Anterior cingulate cortex (tissue), 58 donors: ENCODE results near the gene DMRTB1.

Source experiments
- DNase-seq, 58 donors: peaks; one replicate each; lab custom pipeline; 2025; lab: John Stamatoyannopoulos, UW

The DMRTB1 gene

DNA sequence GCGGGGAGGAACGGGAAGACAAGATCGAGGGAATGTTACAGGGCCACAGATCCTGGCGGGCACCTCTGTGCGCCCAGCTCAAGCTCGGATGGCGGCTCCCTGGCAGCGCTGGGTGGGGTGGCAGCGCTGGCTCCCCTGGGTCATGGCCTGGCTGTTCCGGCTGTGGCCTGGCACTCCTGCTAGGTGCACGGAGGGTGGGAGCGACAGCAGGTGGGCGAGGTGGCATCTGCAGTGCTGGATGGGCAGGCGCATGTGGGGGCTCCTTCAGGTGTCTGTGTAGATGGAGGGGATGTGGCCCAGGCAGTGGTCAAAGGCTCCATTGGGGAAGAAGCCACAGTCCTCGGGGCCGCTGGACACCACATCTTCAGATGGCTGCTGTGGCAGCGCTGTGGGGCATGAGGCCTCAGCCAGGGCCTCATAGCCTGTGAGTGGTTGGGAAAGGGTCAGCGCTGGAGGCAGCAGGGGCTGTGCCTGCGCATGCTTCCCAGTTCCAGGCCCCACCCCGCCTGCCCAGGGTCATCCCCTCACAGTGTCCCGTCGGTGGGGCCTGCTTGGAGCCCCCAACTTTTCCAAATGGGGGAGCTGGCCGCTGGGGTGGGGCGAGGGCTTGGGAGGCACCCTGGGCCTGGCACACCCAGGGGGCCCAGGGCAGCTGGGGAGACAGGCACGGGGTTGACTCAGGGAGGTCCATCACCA is 47.3 kb downstream of the DMRTB1 start:
- no peak for DNase-seq

DNA sequence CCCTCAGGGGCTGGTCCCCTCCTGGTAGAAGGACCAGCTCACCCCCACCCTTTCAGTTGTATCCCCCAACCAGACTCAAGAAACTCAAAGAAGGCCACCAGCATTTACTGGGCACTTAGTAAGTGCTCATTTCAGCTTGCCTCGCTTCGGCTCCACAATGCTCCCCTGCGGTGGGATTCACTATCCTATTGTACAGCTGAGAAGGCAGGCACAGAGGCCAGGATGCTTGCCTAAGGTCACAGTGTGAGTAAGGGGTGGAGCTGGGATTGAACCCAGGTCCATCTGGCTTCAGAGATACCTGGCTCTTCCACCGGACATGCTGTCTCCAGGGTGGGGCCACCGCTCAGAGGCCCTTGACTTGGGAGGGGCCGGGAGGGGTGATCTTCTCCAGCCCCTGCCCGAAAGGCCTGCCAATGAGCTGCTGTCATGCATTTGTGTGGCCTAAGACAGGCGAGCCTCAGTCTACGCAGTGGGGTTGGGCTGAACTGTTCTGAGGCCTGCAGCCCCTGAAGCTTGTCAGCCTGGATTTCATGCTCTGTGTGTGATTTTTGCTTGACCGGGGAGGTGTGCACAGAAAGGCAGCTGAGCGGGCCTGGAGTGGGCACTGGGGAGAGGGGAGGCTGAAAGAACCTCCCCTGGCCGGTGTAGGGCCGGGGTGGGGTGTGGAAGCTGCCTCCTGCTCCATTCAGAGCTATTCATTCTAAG is 48.1 kb downstream of the DMRTB1 start:
- DNase-seq, result no peak

DNA sequence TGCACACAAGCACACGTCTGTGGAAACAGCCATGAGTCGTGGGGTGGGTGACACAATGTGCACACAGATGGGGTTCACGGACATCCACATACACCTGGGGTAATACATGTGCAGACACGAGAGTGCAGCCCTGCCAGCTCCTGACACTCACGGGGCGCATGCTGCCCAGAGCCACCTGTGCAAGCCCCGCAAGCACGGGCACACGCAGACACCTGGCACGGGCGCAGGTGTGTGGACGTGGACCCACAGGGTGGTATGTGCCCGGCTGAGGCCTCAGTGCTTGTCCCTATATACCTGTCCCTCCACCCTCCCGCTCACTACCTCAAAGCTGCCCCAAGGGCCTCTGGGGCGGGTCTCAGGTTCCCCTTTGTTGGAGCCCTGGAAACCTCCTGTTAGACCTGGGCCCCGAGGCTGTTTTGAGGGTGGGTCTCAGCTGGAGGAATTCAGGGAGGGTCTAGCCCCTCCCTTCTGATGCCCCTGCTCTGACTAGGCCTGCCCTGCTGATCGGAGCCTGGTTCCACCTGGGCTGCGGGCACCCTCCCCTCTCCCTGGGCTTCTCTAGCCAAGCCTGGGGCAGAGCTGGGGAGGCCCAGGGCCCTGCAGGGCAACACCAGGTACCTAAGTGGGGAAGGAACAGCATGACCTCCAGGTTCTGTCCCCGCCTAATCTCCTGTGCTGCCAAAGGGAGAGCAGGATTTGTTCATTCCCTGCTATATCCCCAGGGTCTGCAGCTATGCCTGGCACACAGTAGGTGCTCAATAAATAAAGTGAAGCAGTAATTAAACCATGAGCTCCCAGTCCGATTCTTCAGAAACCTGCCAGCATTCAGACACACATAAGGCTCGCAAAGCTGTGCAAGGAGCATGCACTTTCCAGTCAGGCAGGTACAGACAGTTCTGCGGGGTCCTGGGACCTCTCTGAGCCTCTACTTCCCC is 49.1 kb downstream of the DMRTB1 start:
- DNase-seq, result no peak

DNA sequence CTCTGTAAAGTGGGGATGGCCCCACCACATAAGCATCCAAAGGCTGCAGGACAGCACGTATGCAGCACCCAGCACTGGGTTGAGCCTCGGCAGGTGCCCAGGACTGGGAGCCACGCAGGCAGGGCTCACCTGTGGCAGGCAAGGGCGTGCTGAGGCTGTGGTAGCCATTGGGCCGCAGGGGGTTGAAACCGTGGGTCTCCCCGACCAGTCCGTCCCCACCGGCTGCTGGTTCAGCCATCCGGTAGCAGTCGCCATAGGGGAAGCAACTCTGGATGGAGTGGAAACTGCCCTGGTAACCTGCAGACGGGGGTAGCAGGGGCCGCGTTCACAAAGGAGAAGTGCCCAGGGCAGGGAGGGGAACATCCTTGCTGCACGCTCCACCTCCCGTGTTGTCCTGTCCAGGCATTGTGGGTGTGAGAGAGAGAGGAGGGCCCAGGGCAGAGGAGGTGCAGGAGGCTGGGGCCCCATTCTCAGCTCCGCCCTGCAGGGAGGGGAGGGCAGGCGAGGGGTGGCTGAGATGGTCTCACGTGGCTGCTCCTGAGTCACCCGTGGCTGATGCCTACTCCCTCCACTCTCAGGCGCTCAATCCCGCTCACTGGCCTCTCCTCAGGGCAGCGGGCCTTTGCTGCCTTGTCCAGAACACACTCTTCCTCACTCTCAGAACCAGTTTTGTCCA is 49.9 kb downstream of the DMRTB1 start:
- DNase-seq, result no peak

DNA sequence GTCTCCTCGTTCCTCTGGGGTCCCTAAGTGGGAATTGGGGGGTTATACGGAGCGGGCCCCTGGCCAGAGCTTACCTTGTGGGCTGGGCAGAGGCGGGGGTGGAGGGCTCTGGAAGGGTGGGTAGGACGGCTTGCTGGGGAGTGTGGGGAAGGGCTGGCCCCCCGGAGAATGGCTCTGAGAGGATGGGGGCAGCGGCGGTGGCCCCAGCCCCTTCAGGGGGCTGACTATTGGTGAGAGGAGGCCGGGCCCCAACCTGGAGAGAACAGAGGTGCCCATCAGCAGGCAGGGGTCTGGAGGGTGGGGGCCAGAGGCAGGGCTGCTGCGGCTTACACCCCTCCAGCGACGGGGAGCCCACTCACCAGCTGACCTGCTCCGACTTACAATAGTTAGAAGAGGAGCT is 50.6 kb downstream of the DMRTB1 start:
- DNase-seq, result no peak

DNA sequence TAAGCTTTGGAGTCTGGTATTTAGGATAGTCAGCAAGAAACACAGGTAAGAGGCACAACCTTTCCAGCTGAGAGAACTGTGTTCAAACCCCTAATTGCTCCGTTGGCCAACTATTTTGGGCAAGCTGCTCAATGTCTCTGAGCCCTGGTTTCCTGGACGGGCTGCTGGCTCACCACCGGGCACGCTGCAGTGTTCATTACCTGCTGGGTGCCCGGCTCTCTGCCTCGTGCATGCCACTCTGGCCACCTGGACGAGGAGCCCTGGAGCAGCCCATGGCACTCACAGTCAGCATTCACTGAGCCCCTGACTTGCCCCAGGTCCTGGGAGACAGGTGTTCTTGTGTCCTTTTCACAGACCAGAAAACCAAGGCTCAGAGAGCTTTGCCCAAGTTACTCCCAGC is 51.0 kb downstream of the DMRTB1 start:
- DNase-seq, result no peak

DNA sequence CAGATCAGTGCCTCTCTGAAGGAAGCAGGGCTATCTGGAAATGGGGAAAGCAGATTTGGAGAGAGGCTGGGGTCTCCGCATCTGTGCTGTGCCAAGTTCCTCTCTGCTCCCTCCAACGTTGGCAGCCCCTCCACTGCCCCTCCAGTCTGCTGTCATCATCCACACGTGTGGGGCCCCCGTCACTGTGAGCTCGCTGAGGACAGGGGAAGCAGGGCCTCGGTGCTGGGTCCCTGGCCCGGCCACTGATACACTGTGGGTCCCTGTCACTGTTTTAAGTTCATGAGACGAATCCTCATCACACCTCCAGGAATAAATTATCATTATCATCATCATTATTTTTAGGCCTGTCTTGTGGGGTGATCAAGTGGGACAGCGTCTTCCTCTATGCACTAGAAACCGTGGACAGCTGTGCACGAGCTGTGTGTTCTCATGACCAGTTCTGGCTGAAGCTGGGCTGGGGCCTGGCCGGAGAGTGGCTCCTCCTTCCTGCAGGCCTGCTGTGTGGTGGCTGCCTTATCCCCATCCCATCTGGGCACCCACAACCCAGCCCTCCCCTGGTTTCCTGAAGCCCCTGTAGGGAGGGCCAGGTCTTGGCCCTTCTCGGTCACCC is 52.2 kb downstream of the DMRTB1 start:
- DNase-seq, result no peak

DNA sequence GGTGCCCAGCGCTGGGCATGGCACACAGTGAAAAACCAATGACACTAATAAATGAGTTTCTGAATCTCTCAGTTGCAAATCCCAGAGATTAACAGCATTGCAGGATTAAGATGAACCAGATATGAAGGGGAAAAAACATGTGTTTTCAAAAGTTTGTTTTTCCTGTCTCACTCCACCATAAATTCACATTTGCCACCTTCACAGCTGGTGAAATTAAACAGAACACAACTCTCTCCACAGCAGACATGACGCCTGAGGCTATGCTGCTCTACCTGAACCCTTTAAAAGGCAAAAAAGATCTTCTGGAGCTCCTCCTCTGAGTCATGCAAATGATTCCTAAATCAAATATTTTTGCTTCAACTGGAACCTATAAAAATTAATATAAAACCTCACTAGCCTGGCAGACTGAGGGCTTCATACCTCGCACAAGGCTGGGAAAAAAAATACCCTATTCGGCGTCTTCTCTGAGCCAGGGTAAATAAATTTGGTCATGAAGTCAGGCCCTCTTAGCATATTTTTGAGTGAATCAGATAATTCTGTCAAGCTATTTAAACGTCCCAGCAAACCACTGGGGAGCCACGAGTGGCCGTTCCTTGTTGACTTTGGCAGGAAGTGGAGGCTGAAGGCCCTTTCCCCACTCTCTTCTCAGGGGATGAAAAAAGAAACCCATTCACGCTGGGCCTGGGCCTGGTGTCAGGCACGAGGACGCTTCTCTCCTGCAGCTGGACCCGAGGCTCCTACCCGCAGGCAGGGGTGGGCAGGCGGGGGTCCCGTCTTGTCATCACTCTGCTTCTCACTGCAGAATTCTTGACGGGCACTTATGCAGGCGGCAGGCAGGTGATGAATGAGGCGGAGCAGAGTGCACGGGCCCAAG is 53.0 kb downstream of the DMRTB1 start:
- DNase-seq, result no peak

DNA sequence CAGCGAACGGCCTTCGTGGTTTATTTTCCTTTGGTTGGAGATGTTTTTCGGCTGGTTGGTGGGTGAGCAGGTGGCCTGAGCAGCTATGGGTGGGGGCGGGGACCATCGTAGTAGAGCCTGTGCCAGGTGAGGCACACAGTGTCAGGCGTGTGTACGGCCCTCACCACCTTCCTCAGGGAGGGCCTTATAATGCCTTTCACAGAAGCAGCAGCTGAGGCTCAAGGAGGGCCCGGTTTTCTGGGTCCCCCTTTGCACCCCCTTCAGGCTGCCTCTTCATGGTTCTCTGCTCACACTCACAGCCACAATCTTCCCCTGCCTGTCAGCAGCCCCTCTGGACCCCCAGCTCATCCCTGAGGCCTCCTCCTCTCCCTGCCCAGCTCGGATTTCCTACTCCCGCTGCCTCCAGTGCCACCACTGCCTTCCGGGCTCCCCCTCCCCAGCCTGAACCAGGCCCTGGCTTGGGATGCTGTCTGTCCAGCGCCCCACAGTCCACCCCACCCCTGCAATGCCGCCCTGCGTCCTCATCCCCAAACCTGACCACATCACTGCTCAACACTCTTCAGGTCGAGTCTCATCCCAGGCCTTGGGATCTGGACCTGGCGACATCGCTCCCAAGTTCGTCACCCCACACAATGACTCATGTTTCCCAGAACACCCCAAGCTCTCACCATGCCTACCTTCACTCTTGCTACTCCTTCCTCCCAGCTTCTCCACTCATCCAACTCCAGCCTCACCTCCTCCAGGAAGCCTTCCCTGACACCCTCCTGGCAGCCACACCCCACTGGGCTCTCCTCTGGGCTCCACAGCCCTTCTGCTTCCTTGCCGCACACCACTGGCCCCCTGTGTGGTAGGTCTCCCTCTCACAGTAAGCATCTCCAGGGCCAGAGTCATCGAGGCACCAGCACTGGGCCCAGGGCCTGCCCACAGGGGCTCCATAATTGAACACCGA is 53.9 kb downstream of the DMRTB1 start:
- DNase-seq, result no peak

DNA sequence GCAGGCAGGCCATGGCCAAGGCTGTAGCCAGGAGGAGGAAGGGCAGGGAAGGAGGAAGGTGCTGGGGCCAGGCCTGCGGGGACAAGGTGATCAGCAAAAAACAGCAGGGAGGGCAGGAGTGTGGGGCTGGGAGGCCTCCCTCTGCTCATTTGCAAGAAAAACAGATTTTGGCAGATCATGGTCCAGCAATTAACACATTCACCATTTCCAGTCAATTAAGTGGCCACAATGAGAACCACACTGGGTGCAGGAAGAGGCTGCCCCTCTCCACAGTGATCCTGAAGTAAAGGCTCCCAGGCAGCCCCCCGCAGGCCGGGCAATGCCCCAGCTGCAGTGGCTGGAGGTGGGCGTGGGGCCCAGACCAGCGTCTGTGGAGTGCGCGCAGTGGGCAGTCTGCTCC is 54.6 kb downstream of the DMRTB1 start:
- no peak for DNase-seq

DNA sequence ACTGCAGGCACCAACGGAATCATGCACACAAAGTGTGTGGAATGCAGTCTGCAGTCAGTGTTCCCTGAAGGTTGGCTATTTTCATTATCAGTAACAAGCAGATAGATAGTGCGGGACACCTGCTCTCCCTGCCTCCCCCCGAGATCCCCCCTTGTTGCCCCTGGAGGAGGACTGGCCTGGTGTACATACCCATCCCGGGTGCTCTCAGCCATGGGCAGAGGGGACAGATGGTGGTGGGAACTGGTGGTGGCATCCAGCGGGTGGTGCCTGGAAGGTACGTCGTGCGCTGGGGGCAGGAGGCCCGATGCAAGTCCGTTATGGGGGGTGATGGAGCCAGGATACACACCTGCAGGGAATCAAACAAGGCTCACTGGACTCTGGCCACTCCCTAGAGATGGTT is 55.2 kb downstream of the DMRTB1 start:
- no peak for DNase-seq

DNA sequence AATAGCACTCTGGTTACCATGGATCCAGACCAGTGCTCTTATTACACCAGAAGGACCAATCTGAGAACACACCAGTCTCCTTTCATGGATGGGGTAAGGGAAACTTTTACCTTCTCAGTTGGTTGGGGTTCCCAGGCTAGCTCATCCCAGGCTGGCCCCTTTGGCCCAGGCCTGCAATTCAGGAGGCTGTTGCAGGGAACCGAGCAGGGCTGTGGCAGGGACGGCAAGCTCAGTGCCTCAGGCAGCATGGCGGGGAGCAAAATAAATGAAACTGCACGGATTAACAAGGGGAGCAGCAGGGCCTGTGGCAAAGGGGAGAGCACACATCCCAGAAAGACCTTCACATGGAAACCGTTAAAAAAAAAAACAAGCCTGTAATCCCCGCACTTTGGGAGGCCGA is 57.0 kb downstream of the DMRTB1 start:
- DNase-seq, result no peak
